Glomerular visceral epithelial cell (primary cell): ENCODE results near the gene PDLIM1.
"Not testable (repeated sequence)": the region's sequence is repeated elsewhere in the genome, so short reads cannot be mapped to it uniquely, and the experiment has no call there.

Source experiments
- DNase-seq: peaks from one replicate; pipeline ENCODE4 v3.0.0-alpha.2; 2016; ENCODE audit errors: extremely low spot score

Gene PDLIM1

GRCh38 chr10:95211606-95212279, 79.1 kb downstream of the PDLIM1 start:
- peak; percentile 46 for DNase-seq

GRCh38 chr10:95209509-95210127, 81.2 kb downstream of the PDLIM1 start:
- no peak for DNase-seq

- DNase-seq, result peak; percentile 31
Observed at GRCh38 chr10:95208702-95209391, 82.0 kb downstream of the PDLIM1 start.

GRCh38 chr10:95202865-95203264, 87.9 kb downstream of the PDLIM1 start:
- not testable (repeated sequence) for DNase-seq

GRCh38 chr10:95201736-95202135, 89.1 kb downstream of the PDLIM1 start:
- DNase-seq, result peak; percentile 39

GRCh38 chr10:95196046-95196445, 94.8 kb downstream of the PDLIM1 start:
- no peak for DNase-seq

GRCh38 chr10:95193944-95194343, 96.9 kb downstream of the PDLIM1 start, which contains the start of gene ACSM6:
Gene ACSM6, plus strand, starts transcription at chr10:95194238. Its CDS starts 248 bp downstream, at chr10:95194486.
- no peak for DNase-seq

- DNase-seq, result no peak
Observed at GRCh38 chr10:95188593-95188992, 102.2 kb downstream of the PDLIM1 start.

- no peak for DNase-seq
Observed at GRCh38 chr10:95187617-95188016, 103.2 kb downstream of the PDLIM1 start.
